Posterior cingulate gyrus (tissue), 11 donors: ENCODE data around the gene ACOXL.
A peak's percentile ranks its signal among the peaks of the same experiment; 100 is the strongest.

Experiments used
- DNase-seq, 10 donors: peaks; one replicate each; pipeline versions ENCODE4 v3.0.0 to v3.0.0-alpha.2; 2020 to 2021; ENCODE audit warnings: mixed read lengths in 3 of 10
- intact Hi-C: fragments of 100-400 bp; cut with DNase I; formaldehyde crosslinking; loops from one replicate; pipeline ENCODE4 v1.15.1; 2023

Gene ACOXL

GRCh38 chr2:110748489-110748867 is 16.1 kb downstream of the ACOXL start:
- no peak for DNase-seq

GRCh38 chr2:110751642-110752041 is 19.3 kb downstream of the ACOXL start:
- DNase-seq = no peak
- intact Hi-C loops = no loop called here

More at GRCh38 chr2:110748489-110748867, 16.1 kb downstream of the ACOXL start:
- intact Hi-C loops = no loop called here

GRCh38 chr2:110752871-110753270 is 20.5 kb downstream of the ACOXL start:
- no peak for DNase-seq
- intact Hi-C loops = no loop called here

GRCh38 chr2:110755491-110756078 is 23.2 kb downstream of the ACOXL start:
- DNase-seq = no peak
- intact Hi-C loops = no loop called here

- intact Hi-C loops = no loop called here
These were observed 27.0 kb downstream of the ACOXL start for GRCh38 chr2:110759411-110759810.

GRCh38 chr2:110764931-110765330 is 32.6 kb downstream of the ACOXL start:
- DNase-seq = no peak
- intact Hi-C loops = no loop called here

More at GRCh38 chr2:110759411-110759810, 27.0 kb downstream of the ACOXL start:
- no peak for DNase-seq

- DNase-seq = no peak
- intact Hi-C loops = no loop called here
These were observed 33.9 kb downstream of the ACOXL start for GRCh38 chr2:110766291-110766690.

GRCh38 chr2:110768591-110768990 is 36.2 kb downstream of the ACOXL start:
- no peak for DNase-seq
- intact Hi-C loops = no loop called here

GRCh38 chr2:110770404-110770958 is 38.1 kb downstream of the ACOXL start:
- intact Hi-C loops = no loop called here
- DNase-seq = peak in 1 of 10 donors; percentile 76

- intact Hi-C loops = no loop called here
- no peak for DNase-seq
These were observed 38.6 kb downstream of the ACOXL start for GRCh38 chr2:110770959-110771431.

- no peak for DNase-seq
- intact Hi-C loops = no loop called here
These were observed 39.4 kb downstream of the ACOXL start for GRCh38 chr2:110771547-110772382.

- no peak for DNase-seq
- intact Hi-C loops = no loop called here
These were observed 40.0 kb downstream of the ACOXL start for GRCh38 chr2:110772383-110772755.

- no peak for DNase-seq
- intact Hi-C loops = no loop called here
These were observed 41.1 kb downstream of the ACOXL start for GRCh38 chr2:110773401-110773921.

- intact Hi-C loops = no loop called here
- DNase-seq = no peak
These were observed 42.3 kb downstream of the ACOXL start for GRCh38 chr2:110774701-110775100.

- intact Hi-C loops = no loop called here
- DNase-seq = peak in 3 of 10 donors; percentile 14 to 85 (median 40)
These were observed 45.3 kb downstream of the ACOXL start for GRCh38 chr2:110777531-110778311.

GRCh38 chr2:110780461-110780860 is 48.1 kb downstream of the ACOXL start:
- intact Hi-C loops = no loop called here
- DNase-seq = no peak

GRCh38 chr2:110783196-110783873 is 51.0 kb downstream of the ACOXL start:
- DNase-seq = no peak
- intact Hi-C loops = no loop called here

GRCh38 chr2:110784047-110784631 is 51.8 kb downstream of the ACOXL start:
- no peak for DNase-seq
- intact Hi-C loops = no loop called here

- intact Hi-C loops = no loop called here
- DNase-seq = no peak
These were observed 53.1 kb downstream of the ACOXL start for GRCh38 chr2:110785439-110785838.

- DNase-seq = peak in 2 of 10 donors; percentile 24 to 75
These were observed 56.6 kb downstream of the ACOXL start for GRCh38 chr2:110788976-110789375.

More at GRCh38 chr2:110788976-110789375, 56.6 kb downstream of the ACOXL start:
- intact Hi-C loops = no loop called here
